GM12872 (cell line): ENCODE data around the gene CCK.

ENCODE experiments used
- TF ChIP-seq, protein P1 (sequence below): IDR thresholded peaks from 3 replicates; pipeline ENCODE4 v1.5.1; 2011; ENCODE audit warnings: low read depth, mild to moderate bottlenecking, low read length, moderate library complexity; ENCODE audit not compliant: insufficient read depth

CCK gene

DNA sequence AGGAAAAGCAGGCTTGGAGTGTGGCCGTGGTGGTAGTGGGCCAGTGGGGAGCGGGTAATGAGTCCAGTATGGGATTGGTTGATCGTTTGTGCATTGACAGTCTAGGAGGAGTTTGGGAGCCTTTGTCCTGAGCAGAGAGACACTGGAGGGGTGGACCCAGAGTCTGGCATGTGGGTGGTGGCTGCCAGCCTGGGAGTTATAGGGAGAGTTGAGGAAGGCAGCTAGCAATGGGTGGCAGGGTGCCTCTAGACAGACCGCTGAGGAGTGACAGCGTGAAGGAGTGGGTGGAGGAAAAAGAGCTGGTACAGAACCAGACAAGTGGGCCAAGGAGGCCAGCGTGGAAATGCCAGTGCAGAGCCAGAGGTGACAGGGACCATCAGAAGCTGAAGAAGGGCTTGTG, 1.9 kb upstream of the CCK start:
- TF ChIP-seq, protein P1, sequence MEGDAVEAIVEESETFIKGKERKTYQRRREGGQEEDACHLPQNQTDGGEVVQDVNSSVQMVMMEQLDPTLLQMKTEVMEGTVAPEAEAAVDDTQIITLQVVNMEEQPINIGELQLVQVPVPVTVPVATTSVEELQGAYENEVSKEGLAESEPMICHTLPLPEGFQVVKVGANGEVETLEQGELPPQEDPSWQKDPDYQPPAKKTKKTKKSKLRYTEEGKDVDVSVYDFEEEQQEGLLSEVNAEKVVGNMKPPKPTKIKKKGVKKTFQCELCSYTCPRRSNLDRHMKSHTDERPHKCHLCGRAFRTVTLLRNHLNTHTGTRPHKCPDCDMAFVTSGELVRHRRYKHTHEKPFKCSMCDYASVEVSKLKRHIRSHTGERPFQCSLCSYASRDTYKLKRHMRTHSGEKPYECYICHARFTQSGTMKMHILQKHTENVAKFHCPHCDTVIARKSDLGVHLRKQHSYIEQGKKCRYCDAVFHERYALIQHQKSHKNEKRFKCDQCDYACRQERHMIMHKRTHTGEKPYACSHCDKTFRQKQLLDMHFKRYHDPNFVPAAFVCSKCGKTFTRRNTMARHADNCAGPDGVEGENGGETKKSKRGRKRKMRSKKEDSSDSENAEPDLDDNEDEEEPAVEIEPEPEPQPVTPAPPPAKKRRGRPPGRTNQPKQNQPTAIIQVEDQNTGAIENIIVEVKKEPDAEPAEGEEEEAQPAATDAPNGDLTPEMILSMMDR, result no peak

DNA sequence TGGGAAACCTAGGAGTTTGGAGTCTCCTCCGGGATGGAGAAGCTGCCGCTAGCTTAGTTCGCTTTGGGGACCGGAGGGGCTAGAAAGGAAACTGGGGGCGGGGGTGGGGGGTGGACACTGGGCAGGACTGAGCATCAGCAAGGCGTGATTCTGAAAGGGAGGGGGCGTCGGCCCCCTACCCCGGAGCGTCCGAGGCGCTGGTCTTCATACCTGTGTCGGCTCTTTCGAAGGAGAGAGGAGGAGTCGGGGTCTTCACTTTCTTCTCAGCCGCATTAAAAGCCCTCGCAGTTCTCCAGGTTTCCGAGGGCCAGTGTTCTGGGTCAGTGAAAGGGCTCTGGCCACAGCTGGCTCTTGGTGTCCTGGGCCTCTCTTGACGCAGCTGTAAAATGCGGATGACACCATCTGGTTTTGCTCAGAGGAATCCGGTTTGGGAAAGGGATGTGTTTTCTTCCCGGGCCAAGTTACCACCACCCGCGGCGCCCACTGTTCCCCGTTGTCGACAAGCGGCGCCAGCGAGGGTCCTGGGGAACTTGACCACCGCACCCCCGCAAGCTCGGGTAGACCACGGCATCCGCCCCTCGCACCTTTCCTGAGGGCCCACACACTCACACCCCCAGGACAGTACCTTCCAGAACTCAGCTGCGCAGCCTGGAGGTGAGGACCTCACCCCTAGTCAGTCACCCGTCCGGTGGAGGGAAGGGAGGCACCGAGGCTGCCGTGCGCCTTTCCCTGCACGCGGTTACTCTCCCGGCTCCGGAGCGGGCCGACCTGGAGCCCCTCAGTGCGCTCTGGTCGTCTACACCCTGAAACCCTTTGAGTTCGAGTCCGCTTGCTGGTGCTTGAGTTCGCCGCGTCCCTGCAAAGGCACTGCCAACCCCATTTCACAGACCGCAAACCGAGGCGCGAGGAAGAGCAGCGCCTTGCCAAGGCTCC, 660 bp downstream of the CCK start:
- TF ChIP-seq, protein P1, result no peak

- TF ChIP-seq, protein P1, result no peak
These were observed 1.5 kb downstream of the CCK start for GRCh38 chr3:42264399-42265058.

GRCh38 chr3:42263354-42264346, 2.3 kb downstream of the CCK start:
- TF ChIP-seq, protein P1, result no peak

DNA sequence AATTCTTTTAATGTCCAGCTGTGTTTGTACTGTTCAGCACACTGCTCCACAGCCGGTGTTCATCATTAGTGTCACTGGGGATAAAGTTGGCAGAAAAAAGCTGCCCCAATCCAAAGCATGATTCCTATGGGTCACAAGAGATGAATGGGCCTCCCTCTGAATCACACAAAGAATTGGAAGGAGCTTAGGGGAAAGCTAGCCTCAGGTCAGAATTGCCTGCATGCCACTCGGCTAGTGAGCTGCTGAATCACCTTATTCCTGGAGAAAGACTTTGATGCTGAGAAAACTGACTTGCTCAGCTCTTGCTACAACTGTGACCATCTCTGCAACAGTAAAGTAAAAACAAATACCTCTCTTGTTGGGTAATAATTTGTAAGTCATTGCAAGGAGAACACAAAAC, 3.5 kb downstream of the CCK start:
- TF ChIP-seq, protein P1, result no peak

DNA sequence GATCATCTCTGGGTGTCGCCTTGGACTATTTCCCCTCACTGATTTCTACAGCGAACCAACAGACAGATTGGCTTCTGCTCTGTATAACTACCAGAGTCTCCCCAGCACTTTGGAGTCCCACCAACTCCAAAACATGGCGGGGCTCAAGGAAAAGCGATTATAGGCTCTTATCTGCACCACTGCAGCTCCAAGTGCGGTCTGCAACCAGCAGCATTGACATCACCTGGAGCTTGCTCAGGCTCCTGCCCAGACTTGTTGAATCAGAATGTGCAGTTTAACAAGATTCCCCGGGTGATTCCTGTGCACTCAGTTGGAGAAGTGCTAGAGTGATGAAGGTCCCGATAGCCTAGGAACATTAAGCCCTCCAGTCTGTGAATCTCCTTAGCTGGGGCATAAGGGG, 9.0 kb downstream of the CCK start:
- TF ChIP-seq, protein P1, result no peak
